Ishikawa (cell line): ENCODE measurements around the gene TMSB4X.

Source experiments
- CEBPB ChIP-seq: IDR thresholded peaks from 2 replicates; pipeline ENCODE4 v1.6.1; 2012
- CREB1 ChIP-seq: IDR thresholded peaks from 2 replicates; pipeline ENCODE4 v1.6.1; 2012; ENCODE audit warnings: low read depth
- EGR1 ChIP-seq: IDR thresholded peaks from 2 replicates; pipeline ENCODE4 v1.6.1; 2012
- EP300 ChIP-seq: IDR thresholded peaks from 2 replicates; pipeline ENCODE4 v1.6.1; 2012; ENCODE audit warnings: borderline replicate concordance
- FOXM1 ChIP-seq: IDR thresholded peaks from 2 replicates; pipeline ENCODE4 v1.6.1; 2012; ENCODE audit warnings: low read depth, borderline replicate concordance
- RAD21 ChIP-seq: IDR thresholded peaks from 2 replicates; pipeline ENCODE4 v1.6.1; 2012; ENCODE audit warnings: low read depth
- REST ChIP-seq: IDR thresholded peaks from 2 replicates; pipeline ENCODE4 v1.6.1; 2012; ENCODE audit warnings: low read depth, mild to moderate bottlenecking
- TAF1 ChIP-seq: IDR thresholded peaks from 2 replicates; pipeline ENCODE4 v1.6.1; 2012; ENCODE audit warnings: low read depth, mild to moderate bottlenecking
- TCF12 ChIP-seq: IDR thresholded peaks from 2 replicates; pipeline ENCODE4 v1.6.1; 2012; ENCODE audit warnings: low read depth
- USF1 ChIP-seq: IDR thresholded peaks from 2 replicates; pipeline ENCODE4 v1.6.1; 2012
- YY1 ChIP-seq: IDR thresholded peaks from 2 replicates; pipeline ENCODE4 v1.6.1; 2012; ENCODE audit warnings: low read depth
- ZBTB7A ChIP-seq: IDR thresholded peaks from 2 replicates; pipeline ENCODE4 v1.6.1; 2012; ENCODE audit warnings: low read depth
- TF ChIP-seq, protein P1 (sequence below): IDR thresholded peaks from 2 replicates; pipeline ENCODE4 v1.6.1; 2012

DNA sequence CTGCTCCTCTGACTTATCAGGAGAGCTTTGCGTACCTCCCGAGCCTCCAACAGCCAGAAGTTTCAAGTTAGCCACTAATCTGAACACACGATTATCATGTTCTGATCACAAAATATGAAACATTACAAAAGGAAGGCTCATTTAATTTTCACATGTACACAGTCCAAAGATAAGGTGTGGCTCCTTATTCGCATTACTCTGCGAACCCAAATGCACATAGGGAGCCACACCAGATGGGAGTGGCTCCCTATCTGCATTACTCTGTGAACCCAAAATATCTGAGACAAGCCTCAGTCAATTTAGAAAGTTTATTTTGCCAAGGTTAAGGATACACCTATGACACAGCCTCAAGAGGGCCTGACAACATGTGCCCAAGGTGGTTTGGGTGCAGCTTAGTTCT, 40.1 kb upstream of the TMSB4X start:
- TF ChIP-seq EP300 (no peak), REST (no peak), USF1 (no peak), EGR1 (no peak), CREB1 (no peak), ZBTB7A (no peak), TAF1 (no peak), TCF12 (no peak), CEBPB (no peak), FOXM1 (no peak), YY1 (no peak), RAD21 (no peak)
- TF ChIP-seq, protein P1, sequence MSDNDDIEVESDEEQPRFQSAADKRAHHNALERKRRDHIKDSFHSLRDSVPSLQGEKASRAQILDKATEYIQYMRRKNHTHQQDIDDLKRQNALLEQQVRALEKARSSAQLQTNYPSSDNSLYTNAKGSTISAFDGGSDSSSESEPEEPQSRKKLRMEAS: no peak
